ENCODE measurements around the gene FAM124A.

FAM124A gene

GRCh38 chr13:51222037-51222685 is at the start of gene FAM124A:
Gene FAM124A, plus strand, starts transcription at chr13:51222398. Its CDS starts 104 bp downstream, at chr13:51222502.
- DNase-seq (ENCODE audit: low read depth), result no peak

GRCh38 chr13:51175021-51175420 is 47.2 kb upstream of the FAM124A start:
- DNase-seq (ENCODE audit: low read depth), result no peak

GRCh38 chr13:51175639-51176038 is 46.6 kb upstream of the FAM124A start:
- DNase-seq (ENCODE audit: low read depth), result no peak

DNA sequence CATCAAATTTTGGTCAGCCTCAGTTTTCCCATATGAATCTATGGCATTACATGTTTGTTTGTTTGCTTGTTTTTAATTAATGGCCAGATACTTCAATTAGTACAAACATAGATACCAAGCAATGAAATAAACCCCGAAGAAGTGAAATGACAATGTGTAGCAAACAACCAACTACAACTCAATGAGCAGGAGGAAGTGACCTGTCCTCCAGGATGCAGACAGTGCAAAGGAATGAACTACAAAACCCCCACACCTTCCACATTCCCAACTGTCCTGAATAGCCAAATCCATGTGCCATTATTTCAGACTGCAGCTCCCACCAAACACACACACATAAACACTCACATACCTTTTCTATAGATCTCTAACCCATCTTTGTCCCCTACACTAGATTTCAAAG is 45.0 kb upstream of the FAM124A start:
- no peak for DNase-seq (ENCODE audit: low read depth)

GRCh38 chr13:51178456-51179074 is 43.6 kb upstream of the FAM124A start:
- no peak for DNase-seq (ENCODE audit: low read depth)

- DNase-seq (ENCODE audit: low read depth), result no peak
Observed at GRCh38 chr13:51179432-51179971, 42.7 kb upstream of the FAM124A start.

GRCh38 chr13:51180853-51181511 is 41.2 kb upstream of the FAM124A start:
- DNase-seq (ENCODE audit: low read depth), result no peak

GRCh38 chr13:51181786-51182383 is 40.3 kb upstream of the FAM124A start:
- DNase-seq (ENCODE audit: low read depth), result no peak

GRCh38 chr13:51191743-51192142 is 30.5 kb upstream of the FAM124A start:
- no peak for DNase-seq (ENCODE audit: low read depth)

DNA sequence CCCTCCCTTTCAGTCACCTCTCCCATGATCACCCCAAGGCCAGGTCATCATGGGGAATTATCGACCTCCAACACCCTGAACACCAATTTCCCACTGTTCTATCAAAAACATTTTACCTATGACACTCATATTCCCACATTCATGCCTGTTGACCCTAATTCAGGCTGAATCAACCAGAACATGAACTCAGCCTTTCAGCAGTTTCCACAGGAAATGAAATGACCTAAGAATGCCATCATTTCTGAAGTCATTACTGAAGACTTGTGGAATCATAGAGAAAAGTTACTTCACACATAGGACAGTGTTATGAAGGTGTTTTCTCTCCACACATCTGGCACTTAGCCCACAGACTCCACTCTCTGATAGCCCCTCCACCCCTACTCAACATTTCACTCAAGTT is 29.9 kb upstream of the FAM124A start:
- DNase-seq (ENCODE audit: low read depth), result no peak

DNA sequence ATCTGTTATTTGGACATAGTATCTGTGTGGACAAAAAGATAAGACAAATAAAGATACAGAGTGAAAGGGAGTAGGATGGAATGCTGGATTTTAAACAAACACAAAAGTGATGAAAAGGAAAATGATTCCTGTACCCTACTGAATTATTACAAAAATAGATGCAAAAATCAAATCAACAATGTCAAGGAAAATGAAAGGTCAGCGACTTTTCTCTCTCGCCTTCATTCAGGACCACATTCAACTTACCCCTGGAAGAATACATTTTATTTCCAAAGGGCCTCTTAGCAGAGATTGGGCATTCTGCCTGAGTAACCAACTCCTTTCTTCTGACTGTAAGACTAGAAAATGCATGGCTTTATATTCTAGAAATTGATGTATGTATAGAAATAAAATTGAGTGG is 28.8 kb upstream of the FAM124A start:
- DNase-seq (ENCODE audit: low read depth), result no peak

GRCh38 chr13:51194942-51195341 is 27.3 kb upstream of the FAM124A start:
- DNase-seq (ENCODE audit: low read depth), result no peak

GRCh38 chr13:51201886-51202285 is 20.3 kb upstream of the FAM124A start:
- DNase-seq (ENCODE audit: low read depth), result no peak

GRCh38 chr13:51202477-51203046 is 19.6 kb upstream of the FAM124A start:
- no peak for DNase-seq (ENCODE audit: low read depth)

- DNase-seq (ENCODE audit: low read depth), result no peak
Observed at GRCh38 chr13:51206584-51206983, 15.6 kb upstream of the FAM124A start.

- no peak for DNase-seq (ENCODE audit: low read depth)
Observed at GRCh38 chr13:51207881-51208280, 14.3 kb upstream of the FAM124A start.

DNA sequence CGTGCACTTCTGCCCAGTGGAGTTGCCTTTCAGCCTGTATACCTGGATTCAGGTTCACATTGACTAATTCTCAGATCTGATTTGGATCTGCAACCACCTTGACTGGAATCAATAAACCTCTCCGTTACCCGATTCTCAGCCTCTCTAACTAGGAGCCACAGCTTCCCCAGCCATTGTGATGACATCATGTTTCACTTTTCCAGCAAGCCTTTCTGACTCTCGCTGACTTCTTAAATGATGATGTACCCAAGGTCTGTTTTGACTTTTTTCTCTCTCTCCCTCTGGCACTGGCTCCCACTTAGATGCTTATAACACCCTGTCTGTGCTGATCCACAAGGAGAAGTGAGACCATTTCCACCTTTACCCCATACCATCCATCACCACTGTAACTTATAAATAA is 13.5 kb upstream of the FAM124A start:
- DNase-seq (ENCODE audit: low read depth), result no peak

GRCh38 chr13:51211910-51212309 is 10.3 kb upstream of the FAM124A start:
- no peak for DNase-seq (ENCODE audit: low read depth)

DNA sequence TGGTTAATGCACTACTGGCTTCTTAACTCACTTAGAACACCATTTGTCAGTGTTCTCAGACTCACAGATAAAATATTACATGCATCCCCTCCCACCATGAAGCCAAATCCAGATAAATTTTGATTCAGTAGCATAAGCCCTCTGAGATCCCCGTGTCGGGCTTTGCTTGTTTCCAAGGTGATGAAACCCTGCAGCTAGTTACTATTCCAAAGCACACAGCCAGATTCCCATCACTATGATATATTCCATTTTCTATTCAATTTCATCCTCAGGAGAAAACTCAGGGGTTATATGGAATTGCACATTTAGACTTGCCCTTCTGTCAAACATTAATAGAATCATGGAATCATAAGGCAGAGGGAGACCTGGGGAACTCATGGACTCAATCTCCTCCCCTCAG is 9.4 kb upstream of the FAM124A start:
- no peak for DNase-seq (ENCODE audit: low read depth)

DNA sequence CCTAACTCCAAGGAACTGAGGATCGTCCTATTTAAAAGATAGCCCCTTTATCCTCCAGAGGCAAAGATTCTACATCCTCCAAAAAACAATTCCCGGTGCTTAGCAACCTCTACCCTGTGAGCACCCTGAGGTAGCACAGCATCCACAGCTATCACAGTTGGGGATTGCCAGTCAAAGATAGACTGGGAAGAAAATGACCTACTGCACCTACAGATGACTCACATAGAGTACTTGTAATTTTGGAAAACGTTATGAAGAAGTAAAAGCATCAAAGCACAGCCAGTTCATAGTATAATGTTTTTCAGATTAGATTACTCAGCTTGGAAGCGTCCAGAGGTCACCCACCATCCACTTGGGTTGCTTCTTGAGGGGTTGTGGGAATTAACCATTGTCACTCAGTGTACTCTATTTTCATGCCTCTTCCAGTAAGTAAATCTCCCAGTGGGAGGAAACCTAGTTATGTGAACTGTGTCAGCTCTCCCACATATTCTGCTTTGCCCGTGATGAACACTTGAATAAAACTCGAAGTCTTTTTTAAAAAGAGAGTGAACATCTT is 8.9 kb upstream of the FAM124A start:
- DNase-seq (ENCODE audit: low read depth), result no peak

DNA sequence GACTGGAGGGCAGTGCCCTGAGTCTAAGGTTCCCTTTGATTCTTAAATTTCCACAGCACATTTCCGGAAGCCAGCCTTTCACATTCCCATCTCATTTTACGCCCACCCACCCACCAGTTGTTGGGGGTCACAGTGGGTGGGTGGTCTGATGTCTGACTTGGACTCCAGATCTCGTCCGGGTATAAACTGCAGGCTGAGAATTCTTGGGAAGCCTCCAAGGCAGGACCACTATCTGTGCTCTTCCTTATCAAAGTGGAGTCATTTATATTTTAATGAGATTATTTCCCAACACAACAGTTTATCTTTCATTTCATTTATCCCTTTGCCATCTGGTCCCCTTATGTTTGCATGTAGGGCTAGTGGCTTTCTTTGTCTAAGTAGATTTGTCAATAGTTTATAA is 3.6 kb upstream of the FAM124A start:
- no peak for DNase-seq (ENCODE audit: low read depth)

DNA sequence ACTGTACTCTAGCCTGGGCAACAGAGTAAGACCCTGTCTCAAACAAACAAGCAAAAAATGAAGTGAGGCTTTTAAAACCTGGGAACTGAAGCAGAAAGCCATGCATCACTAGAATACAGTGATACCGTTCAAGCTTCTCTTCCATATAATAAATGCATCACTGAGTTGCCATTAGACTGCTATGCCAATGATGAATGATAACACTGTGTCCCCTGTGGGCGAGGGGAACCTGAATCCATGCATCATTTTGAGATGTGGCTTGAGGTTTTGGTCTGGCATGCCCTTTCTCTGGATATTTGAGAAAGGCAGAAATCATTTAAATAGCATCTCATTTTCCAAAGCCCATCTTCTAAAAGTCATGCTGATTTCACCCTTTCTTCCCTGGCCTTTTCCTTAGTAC is 1.5 kb upstream of the FAM124A start:
- no peak for DNase-seq (ENCODE audit: low read depth)

All from stimulated activated CD8-positive, alpha-beta memory T cell treated with anti-CD3 and anti-CD28 coated beads, Interleukin-12 subunit alpha, Interleukin-12 subunit beta, amount 100 ng/mL, for 1 hour (primary cell).